Measurements from ENCODE around the gene THOC6. TPM values are rescaled to one million over a fixed set of nuclear protein-coding genes. Genes with fewer than 3 reads are reported as not detected.

The THOC6 gene
- total RNA-seq, 2 donors from 2014 or later, result 45.8 to 52.4 TPM

GRCh38 chr16:3004319-3004718 lies 19.5 kb upstream of the THOC6 start:
- Histone ChIP-seq H3K36me3 (ENCODE audit: control insufficient read depth, insufficient read depth, low read length) (no peaks in the 10 kb centered on the region), H3K27me3 (ENCODE audit: control insufficient read depth, insufficient read depth, low read length, poor library complexity, severe bottlenecking) (no peaks in the 10 kb centered on the region), H3K27ac (ENCODE audit: low read depth, low read length) (no peak overlapping the region), H3K4me1 (ENCODE audit: control insufficient read depth, insufficient read depth, low read length) (peaks cover 21% of the 10 kb centered on the region), H3K4me3 (ENCODE audit: low read length) (no peak overlapping the region), H3K9me3 (ENCODE audit: control insufficient read depth, low read length) (no peaks in the 10 kb centered on the region), H3K9ac (ENCODE audit: extremely low read depth, low read length, poor library complexity, severe bottlenecking) (no peak overlapping the region)
- Mint-ChIP-seq H3K27me3 (ENCODE audit: insufficient read depth) (peaks cover 3% of the 10 kb centered on the region), H3K4me3 (peak overlapping the region; percentile 59), H3K4me1 (peaks cover 34% of the 10 kb centered on the region), H3K36me3 (ENCODE audit: low read depth) (no peaks in the 10 kb centered on the region), H3K9me3 (no peaks in the 10 kb centered on the region), H3K27ac (no peak overlapping the region)
- no peak for DNase-seq
- WGBS, 2 experiments (ENCODE audit: insufficient coverage in 1 of 2, insufficient read length in 1 of 2), result 0 to 1% methylated on average over 25 to 67 of the region's 67 CpGs
- no peak for TF ChIP-seq CTCF (conservative IDR thresholded peaks at IDR 0.05)

- H3K4me3 Mint-ChIP-seq, result peak overlapping the region; percentile 59
- no peaks in the 10 kb centered on the region for H3K9me3 ChIP-seq (ENCODE audit: control insufficient read depth, low read length)
- H3K27me3 ChIP-seq (ENCODE audit: control insufficient read depth, insufficient read depth, low read length, poor library complexity, severe bottlenecking), result no peaks in the 10 kb centered on the region
- peaks cover 24% of the 10 kb centered on the region for H3K4me1 ChIP-seq (ENCODE audit: control insufficient read depth, insufficient read depth, low read length)
- H3K27me3 Mint-ChIP-seq (ENCODE audit: insufficient read depth), result peaks cover 3% of the 10 kb centered on the region
- peak overlapping the region; percentile 73 for H3K4me3 ChIP-seq (ENCODE audit: low read length)
- peak overlapping the region; percentile 55 for H3K27ac Mint-ChIP-seq
- no peaks in the 10 kb centered on the region for H3K9me3 Mint-ChIP-seq
- peak; percentile 83 for DNase-seq
- H3K27ac ChIP-seq (ENCODE audit: low read depth, low read length), result no peak overlapping the region
- 2 to 4% methylated on average over 9 to 25 of the region's 25 CpGs for WGBS, 2 experiments (ENCODE audit: insufficient coverage in 1 of 2, insufficient read length in 1 of 2)
- H3K36me3 Mint-ChIP-seq (ENCODE audit: low read depth), result no peaks in the 10 kb centered on the region
- TF ChIP-seq CTCF (conservative IDR thresholded peaks at IDR 0.05), result no peak
- no peak overlapping the region for H3K9ac ChIP-seq (ENCODE audit: extremely low read depth, low read length, poor library complexity, severe bottlenecking)
- H3K4me1 Mint-ChIP-seq, result peaks cover 36% of the 10 kb centered on the region
- no peaks in the 10 kb centered on the region for H3K36me3 ChIP-seq (ENCODE audit: control insufficient read depth, insufficient read depth, low read length)
These were observed 19.0 kb upstream of the THOC6 start for GRCh38 chr16:3004781-3005284.

- no peaks in the 10 kb centered on the region for H3K27me3 ChIP-seq (ENCODE audit: control insufficient read depth, insufficient read depth, low read length, poor library complexity, severe bottlenecking)
- H3K4me1 Mint-ChIP-seq, result peaks cover 38% of the 10 kb centered on the region
These were observed 16.5 kb upstream of the THOC6 start for GRCh38 chr16:3007059-3007956.

More at GRCh38 chr16:3007059-3007956, 16.5 kb upstream of the THOC6 start:
- no peaks in the 10 kb centered on the region for H3K36me3 Mint-ChIP-seq (ENCODE audit: low read depth)
- Histone ChIP-seq H3K4me3 (ENCODE audit: low read length) (peak overlapping the region; percentile 53), H3K27ac (ENCODE audit: low read depth, low read length) (no peak overlapping the region), H3K9me3 (ENCODE audit: control insufficient read depth, low read length) (no peaks in the 10 kb centered on the region), H3K9ac (ENCODE audit: extremely low read depth, low read length, poor library complexity, severe bottlenecking) (no peak overlapping the region), H3K4me1 (ENCODE audit: control insufficient read depth, insufficient read depth, low read length) (peaks cover 30% of the 10 kb centered on the region), H3K36me3 (ENCODE audit: control insufficient read depth, insufficient read depth, low read length) (no peaks in the 10 kb centered on the region)
- no peaks in the 10 kb centered on the region for H3K9me3 Mint-ChIP-seq
- H3K27ac Mint-ChIP-seq, result peak overlapping the region; percentile 98
- DNase-seq, result peak; percentile 84
- no peak for TF ChIP-seq CTCF (conservative IDR thresholded peaks at IDR 0.05)
- H3K27me3 Mint-ChIP-seq (ENCODE audit: insufficient read depth), result peaks cover 8% of the 10 kb centered on the region
- 60 to 73% methylated on average over 11 to 13 of the region's 13 CpGs for WGBS, 2 experiments (ENCODE audit: insufficient coverage in 1 of 2, insufficient read length in 1 of 2)
- peak overlapping the region; percentile 51 for H3K4me3 Mint-ChIP-seq

Measured in endodermal cell (in vitro differentiated cells).